Subcutaneous adipose tissue (tissue), 4 donors: Measurements from ENCODE around the gene DLX4. TPM values are rescaled to one million over a fixed set of nuclear protein-coding genes. Genes with fewer than 3 reads are reported as not detected.

Source experiments
- total RNA-seq, 4 donors: library from RNA; depleted of rRNA; stranded (reverse); fragments of >200 nt; gene quantifications; one replicate each; pipeline ENCODE4 v1.1.0, GENCODE V29; 2016
- TF ChIP-seq, protein P1 (sequence below): fragments of 450-650 bp; IDR thresholded peaks from one replicate; pipeline ENCODE4 v1.5.1; 2016; ENCODE audit warnings: low read depth, mild to moderate bottlenecking, control low read depth, antibody characterized with exemption, moderate library complexity

The DLX4 gene
- total RNA-seq, 4 donors from 2014 or later, result 0.34 to 1.3 TPM; not detected in 2

DNA sequence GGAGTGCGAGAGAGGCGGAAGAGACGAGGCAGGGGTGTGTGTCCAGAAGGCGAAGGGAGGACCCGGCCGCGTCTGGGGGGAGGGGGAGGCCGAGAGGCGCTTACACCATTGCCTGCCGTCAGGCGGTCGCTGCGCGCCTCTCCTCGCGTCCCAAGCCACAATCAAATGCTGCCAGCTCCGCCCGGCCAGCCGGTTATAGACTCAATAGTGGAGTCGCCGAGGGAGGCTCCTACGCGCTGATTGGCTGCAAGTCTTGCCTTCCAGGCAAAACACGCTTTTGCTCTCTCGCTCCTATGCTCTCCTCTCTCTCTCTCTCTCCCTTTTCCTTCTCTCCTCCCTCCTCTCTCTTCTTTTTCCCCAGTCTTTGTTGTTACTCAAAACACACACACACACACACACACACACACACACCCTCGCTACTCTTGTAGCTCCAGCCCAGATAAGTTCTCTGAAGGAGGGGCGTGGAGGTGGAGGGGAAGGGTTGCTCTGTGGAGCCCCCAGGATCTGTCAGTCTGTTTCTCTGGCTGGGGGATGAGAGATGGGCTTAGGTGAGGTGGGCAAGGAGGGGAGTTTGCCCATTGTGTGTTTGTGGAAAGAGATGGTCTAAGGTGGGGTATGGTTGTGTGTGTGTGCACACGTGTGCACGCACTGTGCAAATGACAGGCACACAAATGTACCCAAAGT lies 26.2 kb downstream of the DLX4 start, which contains the start of gene DLX3:
TSS of gene DLX3 (minus strand) at position 170 of the 684 bp plus-strand sequence. CDS start 226 bp downstream, outside the sequence.
- TF ChIP-seq, protein P1, sequence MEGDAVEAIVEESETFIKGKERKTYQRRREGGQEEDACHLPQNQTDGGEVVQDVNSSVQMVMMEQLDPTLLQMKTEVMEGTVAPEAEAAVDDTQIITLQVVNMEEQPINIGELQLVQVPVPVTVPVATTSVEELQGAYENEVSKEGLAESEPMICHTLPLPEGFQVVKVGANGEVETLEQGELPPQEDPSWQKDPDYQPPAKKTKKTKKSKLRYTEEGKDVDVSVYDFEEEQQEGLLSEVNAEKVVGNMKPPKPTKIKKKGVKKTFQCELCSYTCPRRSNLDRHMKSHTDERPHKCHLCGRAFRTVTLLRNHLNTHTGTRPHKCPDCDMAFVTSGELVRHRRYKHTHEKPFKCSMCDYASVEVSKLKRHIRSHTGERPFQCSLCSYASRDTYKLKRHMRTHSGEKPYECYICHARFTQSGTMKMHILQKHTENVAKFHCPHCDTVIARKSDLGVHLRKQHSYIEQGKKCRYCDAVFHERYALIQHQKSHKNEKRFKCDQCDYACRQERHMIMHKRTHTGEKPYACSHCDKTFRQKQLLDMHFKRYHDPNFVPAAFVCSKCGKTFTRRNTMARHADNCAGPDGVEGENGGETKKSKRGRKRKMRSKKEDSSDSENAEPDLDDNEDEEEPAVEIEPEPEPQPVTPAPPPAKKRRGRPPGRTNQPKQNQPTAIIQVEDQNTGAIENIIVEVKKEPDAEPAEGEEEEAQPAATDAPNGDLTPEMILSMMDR, result no peak

DNA sequence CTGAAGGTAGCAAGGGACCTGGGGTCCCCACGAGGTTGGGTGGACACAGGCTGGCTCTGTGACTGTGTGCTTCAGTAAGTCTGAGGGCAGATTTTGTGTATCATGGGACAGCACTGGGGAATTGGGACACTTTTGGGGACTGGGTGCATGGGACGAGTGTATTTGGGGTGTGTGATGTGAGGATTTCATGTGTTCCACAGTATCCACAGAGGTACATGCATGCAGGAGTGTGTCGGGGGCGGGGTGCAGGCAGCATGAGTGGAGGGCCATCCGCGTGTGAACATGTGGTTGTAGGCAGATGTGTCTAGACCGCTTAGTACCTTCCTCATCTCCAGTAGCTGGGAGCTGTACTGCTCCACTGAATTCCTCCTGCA lies 27.1 kb downstream of the DLX4 start:
- TF ChIP-seq, protein P1, result no peak

DNA sequence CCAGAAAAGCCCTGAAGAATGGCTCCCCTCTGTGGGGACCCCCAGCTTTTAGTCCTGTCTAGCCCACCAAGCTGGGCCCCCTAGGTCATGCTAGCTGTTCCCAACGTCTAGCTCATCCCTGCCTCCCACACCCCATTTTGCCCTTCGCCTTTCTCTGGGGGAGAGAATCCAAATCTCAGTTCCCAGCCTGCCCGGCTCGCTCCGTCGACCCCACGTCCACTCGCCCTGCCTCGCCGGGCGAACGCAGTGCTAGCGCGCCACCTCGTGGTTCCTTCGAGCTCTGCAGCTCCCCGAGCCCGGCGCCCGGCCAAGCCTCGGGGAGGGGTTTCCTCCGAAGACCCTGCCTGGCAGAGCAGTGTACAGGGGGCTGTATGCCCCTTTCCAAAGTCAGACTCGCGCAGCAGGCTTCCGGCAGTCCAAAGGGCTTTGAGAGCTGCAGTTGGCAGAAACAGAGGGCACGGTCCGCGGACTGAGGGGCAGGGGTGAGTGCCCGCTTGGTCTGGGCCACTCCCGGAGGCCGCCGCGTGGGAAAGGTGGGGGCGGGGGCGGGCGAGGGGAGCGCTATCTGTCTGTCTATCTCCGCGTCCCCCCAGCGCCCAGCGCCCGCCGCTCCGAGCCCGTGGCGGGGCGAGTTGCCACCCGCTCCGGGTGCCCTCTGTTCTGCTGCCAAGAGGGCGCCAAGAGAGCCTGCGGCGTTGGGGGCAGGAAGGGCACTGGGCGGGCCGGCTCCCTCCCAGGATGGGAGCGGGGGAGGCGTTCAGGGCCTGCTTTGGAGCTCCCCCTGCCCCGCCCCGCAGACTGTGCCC lies 27.7 kb downstream of the DLX4 start:
- TF ChIP-seq, protein P1, result no peak

DNA sequence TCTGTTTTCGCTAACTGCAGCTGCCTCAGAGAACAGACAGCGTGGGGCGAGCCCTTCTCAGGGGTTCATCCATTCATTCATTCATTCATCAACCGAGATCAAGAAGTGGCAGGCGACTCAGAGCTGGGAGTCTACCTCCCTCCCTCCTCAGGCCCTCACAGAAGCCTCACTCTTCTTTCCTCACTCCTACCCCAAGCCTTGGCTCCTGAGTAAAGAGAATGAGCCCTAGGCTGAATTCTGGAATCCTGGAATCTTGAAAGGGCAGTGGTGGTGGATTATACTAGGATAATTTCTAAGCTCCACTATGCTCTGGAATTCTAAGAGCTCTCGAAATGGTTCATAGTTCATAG lies 28.3 kb downstream of the DLX4 start:
- TF ChIP-seq, protein P1, result no peak

DNA sequence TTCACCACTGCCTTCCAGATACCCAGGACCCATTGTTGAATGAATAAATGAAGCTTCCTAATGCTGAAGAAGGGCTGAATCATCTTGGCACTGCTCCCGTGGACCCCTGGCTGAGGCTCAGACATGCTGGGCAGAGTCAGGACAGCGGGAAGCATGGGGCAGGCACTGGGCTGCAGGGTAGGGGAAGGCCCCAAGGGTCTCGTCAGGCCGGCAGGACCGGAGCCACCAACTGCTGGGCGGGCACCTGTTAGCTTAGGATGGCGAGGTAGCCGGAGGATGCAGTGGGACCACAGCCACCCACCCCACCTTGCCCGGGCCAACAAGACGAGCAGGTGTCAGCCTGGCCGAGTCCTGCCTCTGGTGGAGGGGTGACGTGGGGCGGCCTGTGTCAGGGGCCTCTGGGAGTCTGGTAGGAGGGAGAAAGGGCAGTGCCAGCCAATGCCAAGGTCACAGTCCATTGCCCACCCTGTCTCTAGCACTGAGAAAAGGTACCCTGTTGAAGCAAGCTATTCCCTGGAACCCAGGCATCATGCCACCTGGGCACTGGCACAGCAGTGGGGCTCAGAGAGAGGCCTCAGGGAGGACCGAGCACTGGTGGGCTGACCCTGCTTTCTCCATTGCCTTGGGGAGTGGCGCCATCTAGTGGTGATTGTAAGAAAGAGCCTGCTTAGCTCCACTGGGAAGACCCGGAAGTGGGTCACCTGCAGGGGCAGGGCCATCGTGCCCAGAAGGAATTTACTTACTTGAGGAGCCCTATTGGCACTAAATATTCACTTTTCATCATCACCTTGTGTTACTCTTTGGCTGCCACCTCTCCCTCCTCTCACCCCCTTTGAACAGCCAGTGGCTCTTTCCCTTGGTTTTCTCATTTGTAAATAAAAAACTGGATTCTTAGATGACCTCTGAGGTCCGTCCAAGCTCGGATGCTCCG lies 29.0 kb downstream of the DLX4 start:
- TF ChIP-seq, protein P1, result no peak

DNA sequence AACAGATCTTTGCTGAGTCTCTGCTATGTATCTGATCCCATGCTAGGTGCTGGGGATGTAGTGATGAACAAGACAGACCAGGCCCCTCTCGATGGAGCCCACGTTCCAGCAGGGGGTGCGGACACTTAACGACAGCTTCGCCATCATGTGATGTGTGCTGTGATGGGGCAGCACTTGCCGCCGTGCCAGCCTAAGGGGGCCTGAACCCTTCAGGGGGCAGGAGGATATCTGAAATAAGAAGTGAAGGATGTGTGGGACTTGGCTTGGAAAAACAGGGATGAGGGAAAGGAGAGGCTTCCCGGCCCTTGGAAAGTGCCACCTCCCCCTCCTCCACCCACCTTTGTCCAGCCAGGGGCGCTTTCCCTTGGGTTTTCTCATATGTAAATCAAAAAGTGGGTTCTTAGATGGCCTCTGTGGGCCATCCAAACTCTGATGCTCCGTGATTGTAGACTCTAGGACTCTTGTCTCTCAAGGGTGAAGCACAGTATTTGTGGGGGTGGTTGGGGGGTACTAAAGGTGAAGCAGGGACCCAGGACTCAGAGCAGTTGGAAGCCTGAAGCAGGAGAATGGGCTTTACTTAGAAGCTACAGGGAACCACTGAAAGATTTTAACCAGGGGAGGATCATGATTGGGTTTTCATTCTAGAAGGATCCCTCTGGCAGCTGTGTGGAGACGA lies 30.0 kb downstream of the DLX4 start:
- TF ChIP-seq, protein P1, result no peak
